Esophagus muscularis mucosa (tissue), 4 donors: ENCODE data around the gene SLTM. TPM values are rescaled to one million over a fixed set of nuclear protein-coding genes. Genes with fewer than 3 reads are reported as not detected.
A peak's percentile ranks its signal among the peaks of the same experiment; 100 is the strongest.
"Not testable (repeated sequence)": the region's sequence is repeated elsewhere in the genome, so short reads cannot be mapped to it uniquely, and the experiment has no call there.

Experiments
- DNase-seq: peaks from one replicate; pipeline ENCODE4 v3.0.0-alpha.2; 2017; ENCODE audit errors: extremely low spot score
- H3K27ac ChIP-seq, 4 donors: fragments of 200-600 bp; sonication (generic); replicated peaks in 1 of 4; 1 replicate in 3 of 4; 2 replicates in 1 of 4; pipeline ENCODE4 v1.5.1; 2016 to 2019; ENCODE audit warnings: mild to moderate bottlenecking in 1 of 4
- H3K27me3 ChIP-seq, 4 donors: fragments of 200-600 bp; sonication (generic); one replicate each; pipeline versions ENCODE4 v1.5.1 to v1.6.0; 2016 to 2019
- H3K36me3 ChIP-seq, 4 donors: fragments of 200-600 bp; sonication (generic); one replicate each; pipeline ENCODE4 v1.5.1; 2016 to 2019
- H3K4me1 ChIP-seq, 4 donors: fragments of 200-600 bp; sonication (generic); one replicate each; pipeline ENCODE4 v1.5.1; 2016 to 2019
- H3K4me3 ChIP-seq, 4 donors: fragments of 200-600 bp; sonication (generic); 1 replicate in 2 of 4; 2 replicates in 2 of 4; pipeline ENCODE4 v1.5.1; 2016 to 2019; ENCODE audit warnings: mild to moderate bottlenecking in 4 of 4, moderate library complexity in 1 of 4
- H3K9me3 ChIP-seq, 4 donors: fragments of 200-600 bp; sonication (generic); 1 replicate in 3 of 4; 2 replicates in 1 of 4; pipeline ENCODE4 v1.5.1; 2016 to 2019
- EP300 ChIP-seq: sonication (generic); formaldehyde crosslinking; IDR thresholded peaks from one replicate; pipeline ENCODE4 v1.6.1; 2017; ENCODE audit warnings: antibody characterized with exemption
- POLR2A ChIP-seq: fragments of 450-650 bp; IDR thresholded peaks from one replicate; pipeline ENCODE4 v1.6.1; 2017; ENCODE audit warnings: antibody characterized with exemption, moderate library complexity, mild to moderate bottlenecking, low read depth
- POLR2AphosphoS5 ChIP-seq, 2 donors: sonication (generic); formaldehyde crosslinking; IDR thresholded peaks; one replicate each; pipeline ENCODE4 v1.6.1; 2017; ENCODE audit warnings: antibody characterized with exemption in 2 of 2
- WGBS: methylation state at CpG from one replicate; pipeline ENCODE4 v1.1.5; 2018; 5-methylcytosine and 5-hydroxymethylcytosine counted together
- intact Hi-C: fragments of 100-400 bp; cut with DNase I; formaldehyde crosslinking; loops from one replicate; pipeline ENCODE4 v1.15.1; 2023
- total RNA-seq, 4 donors: library from RNA; depleted of rRNA; stranded (reverse); fragments of >200 nt; gene quantifications; one replicate each; pipeline versions ENCODE4 v1.1.0 to v1.2.1, GENCODE V29; 2016
- TF ChIP-seq, protein P1 (sequence below), 3 experiments: fragments of 200-600 bp in 2 of 3; fragments of 450-650 bp in 1 of 3; sonication (generic) in 2 of 3; IDR thresholded peaks; one replicate each; pipeline ENCODE4 v1.5.1; 2017 to 2019; ENCODE audit warnings: antibody characterized with exemption in 3 of 3, mild to moderate bottlenecking in 2 of 3, moderate library complexity in 1 of 3

Gene SLTM
- total RNA-seq, 4 donors from 2014 or later, result 69.1 to 88.5 (median 76.3) TPM

DNA sequence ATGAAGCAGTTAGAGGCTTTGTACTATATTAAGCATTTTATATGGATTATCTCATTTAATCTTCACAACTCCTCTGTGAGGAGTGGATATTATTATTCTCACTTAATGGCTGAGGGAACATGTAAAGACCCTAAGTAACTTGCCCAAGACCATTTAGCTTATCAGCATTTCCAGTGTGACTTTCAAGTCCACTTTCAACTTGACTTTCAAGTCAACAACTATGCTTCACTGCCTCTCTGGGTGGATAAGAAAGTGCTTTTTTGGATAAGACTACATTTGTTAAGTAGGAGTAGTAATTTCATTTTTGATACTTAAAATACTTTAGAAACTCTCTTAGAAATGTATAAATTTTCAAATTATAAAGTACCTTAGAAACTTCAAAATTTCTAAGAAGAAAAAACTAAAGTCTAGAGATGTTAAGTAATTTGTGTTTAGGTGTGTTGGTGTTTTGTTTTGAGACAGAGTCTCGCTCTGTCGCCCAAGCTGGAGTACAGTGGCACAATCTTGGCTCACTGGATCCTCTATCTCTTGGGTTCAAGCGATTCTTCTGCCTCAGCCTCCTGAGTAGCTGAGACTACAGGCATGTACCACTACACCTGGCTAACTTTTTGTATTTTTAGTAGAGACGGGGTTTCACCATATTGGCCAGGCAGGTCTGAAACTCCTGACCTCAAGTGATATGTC, 90.6 kb downstream of the SLTM start:
- H3K36me3 ChIP-seq, result peaks cover 0 to 34% (median 16%) of the 10 kb centered on the region in 4 donors
- TF ChIP-seq POLR2AphosphoS5 (IDR thresholded peaks at IDR 0.05) (no peak), POLR2A (no peak), EP300 (no peak)
- TF ChIP-seq, protein P1, sequence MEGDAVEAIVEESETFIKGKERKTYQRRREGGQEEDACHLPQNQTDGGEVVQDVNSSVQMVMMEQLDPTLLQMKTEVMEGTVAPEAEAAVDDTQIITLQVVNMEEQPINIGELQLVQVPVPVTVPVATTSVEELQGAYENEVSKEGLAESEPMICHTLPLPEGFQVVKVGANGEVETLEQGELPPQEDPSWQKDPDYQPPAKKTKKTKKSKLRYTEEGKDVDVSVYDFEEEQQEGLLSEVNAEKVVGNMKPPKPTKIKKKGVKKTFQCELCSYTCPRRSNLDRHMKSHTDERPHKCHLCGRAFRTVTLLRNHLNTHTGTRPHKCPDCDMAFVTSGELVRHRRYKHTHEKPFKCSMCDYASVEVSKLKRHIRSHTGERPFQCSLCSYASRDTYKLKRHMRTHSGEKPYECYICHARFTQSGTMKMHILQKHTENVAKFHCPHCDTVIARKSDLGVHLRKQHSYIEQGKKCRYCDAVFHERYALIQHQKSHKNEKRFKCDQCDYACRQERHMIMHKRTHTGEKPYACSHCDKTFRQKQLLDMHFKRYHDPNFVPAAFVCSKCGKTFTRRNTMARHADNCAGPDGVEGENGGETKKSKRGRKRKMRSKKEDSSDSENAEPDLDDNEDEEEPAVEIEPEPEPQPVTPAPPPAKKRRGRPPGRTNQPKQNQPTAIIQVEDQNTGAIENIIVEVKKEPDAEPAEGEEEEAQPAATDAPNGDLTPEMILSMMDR (IDR thresholded peaks at IDR 0.05), result no peak

DNA sequence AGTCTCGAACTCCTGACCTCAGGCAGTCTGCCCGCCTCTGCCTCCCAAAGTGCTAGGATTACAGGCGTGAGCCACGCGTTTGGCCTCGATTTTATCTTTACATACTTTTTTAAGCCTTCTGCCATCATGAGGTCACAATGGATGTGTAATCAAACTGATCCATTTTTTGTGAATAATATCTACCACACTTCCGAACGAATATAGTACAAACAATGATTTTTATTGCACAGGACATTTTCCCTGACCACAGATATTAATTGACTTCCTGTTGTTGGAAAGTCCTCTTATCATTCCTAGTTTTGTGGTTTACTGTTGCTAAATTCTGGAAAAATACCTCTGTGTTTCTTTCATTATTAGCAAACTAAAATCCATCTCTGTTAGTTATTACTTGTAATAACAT, 93.4 kb downstream of the SLTM start:
- no peaks in the 10 kb centered on the region for H3K27me3 ChIP-seq
- H3K27ac ChIP-seq, result no peak overlapping the region
- TF ChIP-seq EP300 (no peak), POLR2AphosphoS5 (IDR thresholded peaks at IDR 0.05) (no peak), POLR2A (no peak)
- TF ChIP-seq, protein P1 (IDR thresholded peaks at IDR 0.05), result no peak
- no peak for DNase-seq
- peaks cover 0 to 16% (median 8%) of the 10 kb centered on the region in 4 donors for H3K36me3 ChIP-seq
- H3K4me3 ChIP-seq, result no peak overlapping the region
- no peaks in the 10 kb centered on the region for H3K4me1 ChIP-seq
- intact Hi-C loops, result no loop called here
- WGBS, result 95% methylated on average over 8 of the region's 8 CpGs
- H3K9me3 ChIP-seq, result no peaks in the 10 kb centered on the region

More for the DNA sequence above, 90.6 kb downstream of the SLTM start:
- intact Hi-C loops, result no loop called here
- Histone ChIP-seq H3K9me3 (no peaks in the 10 kb centered on the region), H3K27me3 (no peaks in the 10 kb centered on the region), H3K4me3 (no peak overlapping the region), H3K4me1 (no peaks in the 10 kb centered on the region), H3K27ac (no peak overlapping the region)
- no peak for DNase-seq
- WGBS, result 96% methylated on average over 4 of the region's 4 CpGs

DNA sequence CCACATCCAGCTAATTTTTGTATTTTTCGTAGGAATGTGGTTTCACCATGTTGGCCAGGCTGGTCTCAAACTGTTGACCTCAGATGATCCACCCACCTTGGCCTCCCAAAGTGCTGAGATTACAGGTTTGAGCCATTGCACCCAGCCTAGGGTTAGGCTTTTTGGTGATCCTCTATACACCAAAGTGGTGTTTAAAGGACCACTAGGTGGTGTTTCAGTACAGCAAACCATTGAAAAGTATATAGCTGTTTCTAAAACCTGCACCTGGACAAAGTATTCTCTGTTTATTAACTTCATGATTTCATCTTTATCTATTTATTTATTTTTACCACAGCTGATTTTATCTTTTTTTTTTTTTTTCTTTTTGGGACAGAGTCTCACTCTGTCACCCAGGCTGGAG, 94.0 kb downstream of the SLTM start:
- TF ChIP-seq POLR2AphosphoS5 (IDR thresholded peaks at IDR 0.05), result no peak
- TF ChIP-seq, protein P1 (IDR thresholded peaks at IDR 0.05), result peak in 1 of 3 experiments; percentile 20

DNA sequence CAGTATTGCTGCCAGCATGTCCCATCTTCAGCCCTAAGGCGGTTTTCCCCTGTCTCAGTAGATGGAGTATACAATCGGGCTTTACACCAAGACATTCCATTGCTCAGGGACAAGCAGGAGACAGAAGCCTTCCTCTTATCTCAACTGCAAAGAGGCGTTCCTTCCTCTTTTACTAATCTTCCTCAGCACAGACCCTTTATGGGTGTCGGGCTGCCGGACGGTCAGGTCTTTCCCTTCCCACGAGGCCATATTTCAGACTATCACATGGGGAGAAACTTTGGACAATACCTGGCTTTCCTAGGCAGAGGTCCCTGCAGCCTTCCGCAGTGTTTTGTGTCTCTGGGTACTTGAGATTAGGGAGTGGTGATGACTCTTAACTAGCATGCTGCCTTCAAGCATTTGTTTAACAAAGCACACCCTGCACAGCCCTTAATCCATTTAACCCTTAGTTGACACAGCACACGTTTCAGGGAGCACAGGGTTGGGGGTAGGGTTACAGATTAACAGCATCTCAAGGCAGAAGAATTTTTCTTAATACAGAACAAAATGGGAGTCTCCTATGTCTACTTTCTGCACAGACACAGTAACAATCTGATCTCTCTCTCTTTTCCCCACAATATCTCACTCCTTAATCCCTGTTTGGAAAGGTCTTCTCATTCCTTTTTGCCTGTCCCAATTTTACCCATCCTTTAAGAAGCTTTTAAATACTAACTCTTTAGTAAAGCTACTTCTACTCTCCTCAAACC, 99.6 kb downstream of the SLTM start:
- DNase-seq, intact Hi-C loops: not testable (repeated sequence)
- peaks cover 3 to 33% (median 22%) of the 10 kb centered on the region in 4 donors for H3K36me3 ChIP-seq

More for the DNA sequence above, 94.0 kb downstream of the SLTM start:
- Histone ChIP-seq H3K9me3 (no peaks in the 10 kb centered on the region), H3K4me3 (no peak overlapping the region), H3K4me1 (no peaks in the 10 kb centered on the region), H3K36me3 (peaks cover 0 to 15% (median 7%) of the 10 kb centered on the region in 4 donors), H3K27ac (no peak overlapping the region), H3K27me3 (no peaks in the 10 kb centered on the region)
- WGBS, result 89% methylated on average over 1 of the region's 1 CpG
- intact Hi-C loops, result no loop called here
- no peak for DNase-seq

DNA sequence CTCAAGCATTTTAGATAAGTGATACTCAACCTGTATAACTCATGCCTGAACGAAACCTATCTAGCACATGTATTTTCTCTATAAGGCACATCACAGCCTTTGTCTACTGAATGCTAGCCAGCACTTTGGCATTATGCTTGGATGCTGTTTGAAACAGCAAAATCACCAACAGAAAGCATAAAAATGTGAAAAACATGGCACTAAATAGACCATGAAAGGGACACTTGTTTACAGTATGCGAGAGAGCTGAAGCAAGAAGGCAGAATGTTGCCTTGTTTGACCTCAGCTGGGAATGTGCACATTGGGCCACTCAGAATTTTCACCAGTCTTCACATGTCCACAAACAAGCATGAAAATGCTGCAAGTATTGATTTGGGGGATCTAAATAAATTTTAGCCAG, 102.9 kb downstream of the SLTM start:
- DNase-seq, result no peak
- intact Hi-C loops, result no loop called here
- Histone ChIP-seq H3K4me1 (peaks cover 0 to 3% (median 0%) of the 10 kb centered on the region in 4 donors), H3K27ac (no peak overlapping the region), H3K9me3 (no peaks in the 10 kb centered on the region), H3K4me3 (no peak overlapping the region), H3K27me3 (no peaks in the 10 kb centered on the region), H3K36me3 (peaks cover 14 to 46% (median 34%) of the 10 kb centered on the region in 4 donors)
- WGBS, result 74% methylated on average over 2 of the region's 2 CpGs
- TF ChIP-seq, protein P1 (IDR thresholded peaks at IDR 0.05), result no peak
- TF ChIP-seq POLR2AphosphoS5 (IDR thresholded peaks at IDR 0.05) (no peak), EP300 (no peak), POLR2A (no peak)

More for the DNA sequence above, 99.6 kb downstream of the SLTM start:
- H3K27ac ChIP-seq, H3K4me3 ChIP-seq, H3K9me3 ChIP-seq, H3K27me3 ChIP-seq, H3K4me1 ChIP-seq: not testable (repeated sequence)
- WGBS, result 65% methylated on average over 9 of the region's 9 CpGs
